SK-N-DZ (cell line): ENCODE data around the gene REL.
"Not testable (repeated sequence)": the region's sequence is repeated elsewhere in the genome, so short reads cannot be mapped to it uniquely, and the experiment has no call there.

Source experiments
- DNase-seq: peaks from one replicate; pipeline ENCODE4 v3.0.0-alpha.2; 2015; ENCODE audit warnings: low spot score

REL gene

GRCh38 chr2:60867848-60868247, 13.5 kb upstream of the REL start:
- DNase-seq: no peak

GRCh38 chr2:60868589-60869273, 12.6 kb upstream of the REL start:
- DNase-seq: no peak

GRCh38 chr2:60872510-60872928, 8.9 kb upstream of the REL start:
- DNase-seq: no peak

- no peak for DNase-seq
Observed at GRCh38 chr2:60873381-60873780, 8.0 kb upstream of the REL start.

GRCh38 chr2:60875520-60875919, 5.9 kb upstream of the REL start:
- no peak for DNase-seq

- no peak for DNase-seq
Observed at GRCh38 chr2:60880643-60881046, 729 bp upstream of the REL start.

GRCh38 chr2:60882971-60883753, 1.8 kb downstream of the REL start:
- no peak for DNase-seq

- DNase-seq: no peak
Observed at GRCh38 chr2:60883896-60884295, 2.5 kb downstream of the REL start.

GRCh38 chr2:60884800-60885199, 3.4 kb downstream of the REL start:
- DNase-seq: no peak

GRCh38 chr2:60885683-60886082, 4.3 kb downstream of the REL start:
- no peak for DNase-seq

- no peak for DNase-seq
Observed at GRCh38 chr2:60886991-60887390, 5.6 kb downstream of the REL start.

- no peak for DNase-seq
Observed at GRCh38 chr2:60888853-60889252, 7.5 kb downstream of the REL start.

GRCh38 chr2:60889581-60890392, 8.4 kb downstream of the REL start:
- DNase-seq: not testable (repeated sequence)

- no peak for DNase-seq
Observed at GRCh38 chr2:60890393-60890707, 9.0 kb downstream of the REL start.

- DNase-seq: no peak
Observed at GRCh38 chr2:60891180-60891579, 9.8 kb downstream of the REL start.

GRCh38 chr2:60898567-60898966, 17.2 kb downstream of the REL start:
- DNase-seq: no peak

- no peak for DNase-seq
Observed at GRCh38 chr2:60899230-60899891, 18.0 kb downstream of the REL start.

- DNase-seq: no peak
Observed at GRCh38 chr2:60899892-60900249, 18.5 kb downstream of the REL start.

GRCh38 chr2:60901296-60901695, 19.9 kb downstream of the REL start:
- not testable (repeated sequence) for DNase-seq

GRCh38 chr2:60905867-60906266, 24.5 kb downstream of the REL start:
- not testable (repeated sequence) for DNase-seq

- no peak for DNase-seq
Observed at GRCh38 chr2:60906395-60906794, 25.0 kb downstream of the REL start.

GRCh38 chr2:60907329-60907728, 26.0 kb downstream of the REL start:
- no peak for DNase-seq
